ENCODE results near the gene IREB2. TPM values are rescaled to one million over a fixed set of nuclear protein-coding genes. Genes with fewer than 3 reads are reported as not detected.
A peak's percentile ranks its signal among the peaks of the same experiment; 100 is the strongest.

The IREB2 gene
- total RNA-seq, 1 donor from 2014 or later: 55.9 TPM

DNA sequence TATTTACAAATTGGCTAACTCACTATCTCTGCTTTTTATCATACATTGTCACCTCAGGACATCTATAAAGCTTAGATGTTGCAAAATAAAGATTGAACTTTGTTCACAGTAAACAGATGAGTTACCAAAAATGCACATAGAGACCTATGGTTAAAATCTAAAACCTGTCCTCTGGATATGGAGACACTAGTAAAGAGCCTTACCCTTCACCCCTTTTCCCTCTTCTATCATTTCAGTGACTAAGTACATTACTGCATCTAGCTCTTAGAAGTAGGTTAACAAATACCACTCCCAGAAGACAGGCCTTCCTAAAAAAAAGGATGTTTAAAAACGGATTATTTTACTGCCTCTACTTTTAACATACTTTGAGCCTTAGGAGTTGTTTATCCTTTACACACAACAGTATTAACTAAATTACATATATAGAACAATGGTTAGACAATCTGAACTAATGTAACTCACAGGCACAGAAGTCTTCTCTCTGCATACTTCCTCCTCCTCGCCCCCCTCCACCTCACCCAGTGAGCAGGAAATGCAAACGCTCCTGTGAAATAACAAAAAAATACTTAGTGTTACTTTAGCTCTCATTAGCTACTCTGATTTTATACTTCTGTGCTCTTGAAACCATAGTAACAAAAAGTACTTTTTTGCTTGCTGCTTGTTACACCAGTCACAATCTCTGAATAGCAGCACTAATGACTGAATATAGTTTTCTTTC is 23.3 kb downstream of the IREB2 start:
- Mint-ChIP-seq H3K4me3 (ENCODE audit: unreplicated experiment) (no peak overlapping the region), H3K36me3 (ENCODE audit: unreplicated experiment) (peaks cover 24% of the 10 kb centered on the region), H3K27me3 (ENCODE audit: unreplicated experiment) (no peaks in the 10 kb centered on the region), H3K27ac (ENCODE audit: unreplicated experiment) (peak overlapping the region; percentile 32), H3K9me3 (ENCODE audit: unreplicated experiment) (no peaks in the 10 kb centered on the region), H3K4me1 (ENCODE audit: unreplicated experiment) (peaks cover 37% of the 10 kb centered on the region)
- DNase-seq (ENCODE audit: extremely low spot score, unreplicated experiment): no peak
- TF ChIP-seq, protein P1, sequence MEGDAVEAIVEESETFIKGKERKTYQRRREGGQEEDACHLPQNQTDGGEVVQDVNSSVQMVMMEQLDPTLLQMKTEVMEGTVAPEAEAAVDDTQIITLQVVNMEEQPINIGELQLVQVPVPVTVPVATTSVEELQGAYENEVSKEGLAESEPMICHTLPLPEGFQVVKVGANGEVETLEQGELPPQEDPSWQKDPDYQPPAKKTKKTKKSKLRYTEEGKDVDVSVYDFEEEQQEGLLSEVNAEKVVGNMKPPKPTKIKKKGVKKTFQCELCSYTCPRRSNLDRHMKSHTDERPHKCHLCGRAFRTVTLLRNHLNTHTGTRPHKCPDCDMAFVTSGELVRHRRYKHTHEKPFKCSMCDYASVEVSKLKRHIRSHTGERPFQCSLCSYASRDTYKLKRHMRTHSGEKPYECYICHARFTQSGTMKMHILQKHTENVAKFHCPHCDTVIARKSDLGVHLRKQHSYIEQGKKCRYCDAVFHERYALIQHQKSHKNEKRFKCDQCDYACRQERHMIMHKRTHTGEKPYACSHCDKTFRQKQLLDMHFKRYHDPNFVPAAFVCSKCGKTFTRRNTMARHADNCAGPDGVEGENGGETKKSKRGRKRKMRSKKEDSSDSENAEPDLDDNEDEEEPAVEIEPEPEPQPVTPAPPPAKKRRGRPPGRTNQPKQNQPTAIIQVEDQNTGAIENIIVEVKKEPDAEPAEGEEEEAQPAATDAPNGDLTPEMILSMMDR (IDR thresholded peaks at IDR 0.05): no peak

- TF ChIP-seq, protein P1 (IDR thresholded peaks at IDR 0.05): no peak
- peaks cover 48% of the 10 kb centered on the region for H3K36me3 Mint-ChIP-seq (ENCODE audit: unreplicated experiment)
- H3K27ac Mint-ChIP-seq (ENCODE audit: unreplicated experiment): no peak overlapping the region
- no peak for DNase-seq (ENCODE audit: extremely low spot score, unreplicated experiment)
- no peaks in the 10 kb centered on the region for H3K27me3 Mint-ChIP-seq (ENCODE audit: unreplicated experiment)
- H3K4me1 Mint-ChIP-seq (ENCODE audit: unreplicated experiment): peaks cover 2% of the 10 kb centered on the region
- no peaks in the 10 kb centered on the region for H3K9me3 Mint-ChIP-seq (ENCODE audit: unreplicated experiment)
- no peak overlapping the region for H3K4me3 Mint-ChIP-seq (ENCODE audit: unreplicated experiment)
These were observed 31.0 kb downstream of the IREB2 start for GRCh38 chr15:78469031-78469430.

GRCh38 chr15:78477295-78477694 is 39.3 kb downstream of the IREB2 start:
- no peaks in the 10 kb centered on the region for H3K27me3 Mint-ChIP-seq (ENCODE audit: unreplicated experiment)
- no peak overlapping the region for H3K4me3 Mint-ChIP-seq (ENCODE audit: unreplicated experiment)
- H3K36me3 Mint-ChIP-seq (ENCODE audit: unreplicated experiment): peaks cover 38% of the 10 kb centered on the region
- H3K4me1 Mint-ChIP-seq (ENCODE audit: unreplicated experiment): no peaks in the 10 kb centered on the region
- no peak overlapping the region for H3K27ac Mint-ChIP-seq (ENCODE audit: unreplicated experiment)
- no peaks in the 10 kb centered on the region for H3K9me3 Mint-ChIP-seq (ENCODE audit: unreplicated experiment)
- TF ChIP-seq, protein P1 (IDR thresholded peaks at IDR 0.05): no peak
- no peak for DNase-seq (ENCODE audit: extremely low spot score, unreplicated experiment)

DNA sequence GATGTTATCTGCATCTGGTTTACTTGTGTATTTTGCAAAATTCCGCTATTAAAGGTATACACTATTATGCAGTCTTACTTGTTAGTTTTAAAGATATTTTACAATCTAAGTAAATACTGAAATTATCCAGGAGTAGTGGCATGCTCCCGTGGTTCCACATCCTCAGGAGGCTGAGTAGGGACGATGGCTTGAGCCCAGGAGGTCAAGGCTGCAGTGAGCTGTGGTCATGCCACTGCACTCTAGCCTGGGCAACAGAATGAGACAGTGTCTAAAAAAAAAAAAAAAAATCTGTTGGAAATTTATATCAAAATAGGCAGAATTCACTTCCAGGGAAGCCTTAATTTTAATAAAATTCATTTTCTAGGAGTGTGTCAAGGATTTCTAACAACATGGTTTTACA is 41.6 kb downstream of the IREB2 start:
- no peaks in the 10 kb centered on the region for H3K4me1 Mint-ChIP-seq (ENCODE audit: unreplicated experiment)
- no peak overlapping the region for H3K4me3 Mint-ChIP-seq (ENCODE audit: unreplicated experiment)
- no peak overlapping the region for H3K27ac Mint-ChIP-seq (ENCODE audit: unreplicated experiment)
- no peaks in the 10 kb centered on the region for H3K27me3 Mint-ChIP-seq (ENCODE audit: unreplicated experiment)
- no peaks in the 10 kb centered on the region for H3K9me3 Mint-ChIP-seq (ENCODE audit: unreplicated experiment)
- TF ChIP-seq, protein P1 (IDR thresholded peaks at IDR 0.05): no peak
- no peak for DNase-seq (ENCODE audit: extremely low spot score, unreplicated experiment)
- H3K36me3 Mint-ChIP-seq (ENCODE audit: unreplicated experiment): peaks cover 38% of the 10 kb centered on the region

DNA sequence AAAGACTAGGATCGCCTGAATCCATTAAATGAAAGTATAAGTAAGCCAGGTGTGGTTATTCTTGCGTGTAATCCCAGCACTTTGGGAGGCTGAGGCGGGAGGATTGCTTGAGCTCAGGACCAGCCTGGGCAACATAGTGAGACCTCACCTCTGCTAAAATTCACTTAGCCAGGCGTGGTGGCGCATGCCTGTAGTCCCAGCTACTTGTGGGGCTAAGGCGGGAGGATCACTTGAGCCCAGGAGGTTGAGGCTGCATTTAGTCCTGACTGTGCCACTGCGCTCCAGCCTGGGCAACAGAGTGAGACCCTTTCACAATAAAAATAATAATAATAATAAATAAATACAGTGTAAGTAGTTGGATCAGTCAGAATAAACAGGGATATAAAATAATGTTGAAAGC is 43.9 kb downstream of the IREB2 start:
- Mint-ChIP-seq H3K4me1 (ENCODE audit: unreplicated experiment) (peaks cover 6% of the 10 kb centered on the region), H3K27me3 (ENCODE audit: unreplicated experiment) (no peaks in the 10 kb centered on the region), H3K9me3 (ENCODE audit: unreplicated experiment) (no peaks in the 10 kb centered on the region), H3K4me3 (ENCODE audit: unreplicated experiment) (no peak overlapping the region), H3K27ac (ENCODE audit: unreplicated experiment) (peak overlapping the region; percentile 9), H3K36me3 (ENCODE audit: unreplicated experiment) (peaks cover 40% of the 10 kb centered on the region)
- no peak for DNase-seq (ENCODE audit: extremely low spot score, unreplicated experiment)
- TF ChIP-seq, protein P1 (IDR thresholded peaks at IDR 0.05): no peak

Measured in osteocyte (in vitro differentiated cells).